ENCODE measurements around the gene CDH13.

Gene CDH13

DNA sequence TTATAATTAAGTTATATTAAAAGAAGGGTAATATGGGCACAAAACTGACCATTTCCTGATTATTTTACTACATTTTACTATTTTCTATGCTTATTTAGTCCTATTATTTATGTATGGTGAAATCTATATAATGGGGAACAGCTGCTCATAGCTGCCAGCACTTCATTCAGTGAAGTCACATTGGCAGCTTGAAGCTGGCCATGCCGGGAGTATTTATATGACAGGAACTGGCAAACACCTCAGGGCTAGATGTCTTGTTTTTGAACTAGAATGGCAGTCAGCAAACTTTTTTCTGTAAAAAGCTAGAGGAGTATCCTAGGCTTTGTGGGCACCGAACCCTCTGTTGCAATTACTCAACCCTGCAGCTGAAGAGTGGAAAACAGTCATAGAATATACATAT is 104.1 kb downstream of the CDH13 start:
- H3K27me3 ChIP-seq (ENCODE audit: insufficient read depth, poor library complexity, severe bottlenecking) = no peaks in the 10 kb centered on the region
- TF ChIP-seq, protein P1, sequence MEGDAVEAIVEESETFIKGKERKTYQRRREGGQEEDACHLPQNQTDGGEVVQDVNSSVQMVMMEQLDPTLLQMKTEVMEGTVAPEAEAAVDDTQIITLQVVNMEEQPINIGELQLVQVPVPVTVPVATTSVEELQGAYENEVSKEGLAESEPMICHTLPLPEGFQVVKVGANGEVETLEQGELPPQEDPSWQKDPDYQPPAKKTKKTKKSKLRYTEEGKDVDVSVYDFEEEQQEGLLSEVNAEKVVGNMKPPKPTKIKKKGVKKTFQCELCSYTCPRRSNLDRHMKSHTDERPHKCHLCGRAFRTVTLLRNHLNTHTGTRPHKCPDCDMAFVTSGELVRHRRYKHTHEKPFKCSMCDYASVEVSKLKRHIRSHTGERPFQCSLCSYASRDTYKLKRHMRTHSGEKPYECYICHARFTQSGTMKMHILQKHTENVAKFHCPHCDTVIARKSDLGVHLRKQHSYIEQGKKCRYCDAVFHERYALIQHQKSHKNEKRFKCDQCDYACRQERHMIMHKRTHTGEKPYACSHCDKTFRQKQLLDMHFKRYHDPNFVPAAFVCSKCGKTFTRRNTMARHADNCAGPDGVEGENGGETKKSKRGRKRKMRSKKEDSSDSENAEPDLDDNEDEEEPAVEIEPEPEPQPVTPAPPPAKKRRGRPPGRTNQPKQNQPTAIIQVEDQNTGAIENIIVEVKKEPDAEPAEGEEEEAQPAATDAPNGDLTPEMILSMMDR (IDR thresholded peaks at IDR 0.05; ENCODE audit: poor library complexity, severe bottlenecking) = no peak
- ATAC-seq (ENCODE audit: low read depth) = no peak
- peaks cover 5% of the 10 kb centered on the region for H3K9me3 ChIP-seq (ENCODE audit: severe bottlenecking)
- no peak overlapping the region for H3K27ac ChIP-seq (ENCODE audit: poor library complexity, severe bottlenecking)
- no peak for DNase-seq (ENCODE audit: low spot score)
- no peaks in the 10 kb centered on the region for H3K4me1 ChIP-seq (ENCODE audit: insufficient read depth, poor library complexity, severe bottlenecking)
- H3K4me3 ChIP-seq (ENCODE audit: severe bottlenecking) = no peak overlapping the region
- H3K36me3 ChIP-seq (ENCODE audit: low read depth) = peaks cover 11% of the 10 kb centered on the region

DNA sequence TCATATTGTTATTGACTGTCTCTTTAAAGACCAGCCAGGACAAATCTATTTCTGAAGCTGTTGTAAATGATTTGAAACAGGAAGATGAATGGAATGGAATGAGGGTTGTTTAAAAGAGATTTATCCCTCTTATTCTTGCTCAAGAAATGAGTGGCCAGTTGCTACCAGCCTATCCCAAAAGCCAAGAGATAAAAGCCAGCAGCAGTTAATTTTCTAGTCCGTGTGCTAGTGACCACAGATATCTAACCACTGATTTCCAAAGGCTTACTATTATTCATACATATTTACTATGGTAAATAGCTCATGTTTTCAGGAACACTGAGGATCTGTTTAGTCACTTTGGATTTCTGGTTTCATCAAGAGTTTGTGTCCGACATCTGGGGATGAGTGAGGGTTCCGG is 105.7 kb downstream of the CDH13 start:
- Histone ChIP-seq H3K36me3 (ENCODE audit: low read depth) (peaks cover 11% of the 10 kb centered on the region), H3K4me1 (ENCODE audit: insufficient read depth, poor library complexity, severe bottlenecking) (no peaks in the 10 kb centered on the region), H3K27ac (ENCODE audit: poor library complexity, severe bottlenecking) (no peak overlapping the region), H3K9me3 (ENCODE audit: severe bottlenecking) (peaks cover 5% of the 10 kb centered on the region), H3K4me3 (ENCODE audit: severe bottlenecking) (no peak overlapping the region), H3K27me3 (ENCODE audit: insufficient read depth, poor library complexity, severe bottlenecking) (no peaks in the 10 kb centered on the region)
- DNase-seq (ENCODE audit: low spot score) (no peak), ATAC-seq (ENCODE audit: low read depth) (no peak)
- TF ChIP-seq, protein P1 (IDR thresholded peaks at IDR 0.05; ENCODE audit: poor library complexity, severe bottlenecking) = no peak

DNA sequence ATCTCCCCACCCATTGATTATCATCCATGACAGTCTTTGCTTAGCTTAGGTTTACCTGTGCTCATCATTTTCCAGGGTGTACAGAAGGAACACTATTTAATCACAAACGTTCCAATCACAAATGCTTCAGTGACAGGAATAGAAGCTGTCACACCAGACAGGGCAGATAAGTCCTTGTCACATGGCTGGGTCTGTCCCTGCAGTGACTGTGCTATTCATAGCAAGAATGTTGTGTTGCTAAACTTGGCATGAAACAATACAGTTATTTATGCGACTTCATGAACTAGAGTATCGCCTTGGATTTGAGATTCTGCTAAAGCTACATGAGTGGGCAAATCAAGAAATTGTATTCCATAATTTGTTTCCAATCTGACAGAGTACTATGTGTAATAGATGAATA is 108.4 kb downstream of the CDH13 start:
- no peaks in the 10 kb centered on the region for H3K27me3 ChIP-seq (ENCODE audit: insufficient read depth, poor library complexity, severe bottlenecking)
- H3K4me1 ChIP-seq (ENCODE audit: insufficient read depth, poor library complexity, severe bottlenecking) = no peaks in the 10 kb centered on the region
- H3K27ac ChIP-seq (ENCODE audit: poor library complexity, severe bottlenecking) = no peak overlapping the region
- no peaks in the 10 kb centered on the region for H3K9me3 ChIP-seq (ENCODE audit: severe bottlenecking)
- H3K4me3 ChIP-seq (ENCODE audit: severe bottlenecking) = no peak overlapping the region
- DNase-seq (ENCODE audit: low spot score) (no peak), ATAC-seq (ENCODE audit: low read depth) (no peak)
- no peaks in the 10 kb centered on the region; the same call in none of the 2 replicates for H3K36me3 ChIP-seq (ENCODE audit: low read depth)
- TF ChIP-seq, protein P1 (IDR thresholded peaks at IDR 0.05; ENCODE audit: poor library complexity, severe bottlenecking) = no peak

DNA sequence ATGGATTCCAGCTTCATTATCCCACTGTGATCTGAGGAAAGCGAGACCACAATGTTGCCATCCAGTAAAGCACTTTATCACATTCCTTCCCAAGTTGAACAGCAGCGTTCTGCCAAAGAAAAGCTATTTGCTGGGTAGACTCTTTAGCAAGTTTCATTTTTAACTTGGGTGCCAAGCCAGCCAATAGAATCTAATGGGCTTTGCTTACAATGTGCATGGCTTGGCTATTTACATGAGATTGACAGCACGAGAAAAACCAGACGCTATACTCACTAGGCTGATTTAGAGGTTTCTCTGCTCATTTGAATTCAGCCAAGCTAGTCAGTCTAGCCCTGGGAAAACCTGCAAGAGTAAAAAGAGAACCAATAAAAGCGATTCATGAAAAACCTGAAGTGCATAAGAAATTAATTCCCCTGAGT is 108.9 kb downstream of the CDH13 start:
- Histone ChIP-seq H3K9me3 (ENCODE audit: severe bottlenecking) (no peaks in the 10 kb centered on the region), H3K27ac (ENCODE audit: poor library complexity, severe bottlenecking) (no peak overlapping the region), H3K4me3 (ENCODE audit: severe bottlenecking) (no peak overlapping the region), H3K36me3 (ENCODE audit: low read depth) (no peaks in the 10 kb centered on the region; the same call in none of the 2 replicates), H3K27me3 (ENCODE audit: insufficient read depth, poor library complexity, severe bottlenecking) (no peaks in the 10 kb centered on the region), H3K4me1 (ENCODE audit: insufficient read depth, poor library complexity, severe bottlenecking) (no peaks in the 10 kb centered on the region)
- TF ChIP-seq, protein P1 (IDR thresholded peaks at IDR 0.05; ENCODE audit: poor library complexity, severe bottlenecking) = no peak
- ATAC-seq (ENCODE audit: low read depth) = no peak
- no peak for DNase-seq (ENCODE audit: low spot score)

DNA sequence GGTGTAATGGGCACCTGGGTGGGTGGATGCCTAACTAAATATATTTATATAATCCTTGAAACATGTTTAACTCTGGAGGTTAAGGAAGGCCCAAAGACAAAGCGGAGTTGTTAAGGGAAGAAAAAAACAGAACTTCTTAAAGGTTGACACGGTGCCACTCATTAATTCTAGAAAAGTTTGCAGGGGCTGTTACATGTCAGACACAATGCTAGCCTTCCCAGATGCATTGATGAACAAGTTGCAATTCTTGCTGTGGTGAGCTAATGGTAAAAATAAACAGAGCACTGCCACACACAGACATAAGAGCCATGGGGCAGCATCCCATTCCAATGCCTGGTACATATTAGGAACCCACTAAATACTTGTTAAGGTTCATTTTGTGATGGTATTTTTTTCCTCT is 109.5 kb downstream of the CDH13 start:
- no peaks in the 10 kb centered on the region for H3K9me3 ChIP-seq (ENCODE audit: severe bottlenecking)
- DNase-seq (ENCODE audit: low spot score) (no peak), ATAC-seq (ENCODE audit: low read depth) (no peak)
- H3K27me3 ChIP-seq (ENCODE audit: insufficient read depth, poor library complexity, severe bottlenecking) = no peaks in the 10 kb centered on the region
- TF ChIP-seq, protein P1 (IDR thresholded peaks at IDR 0.05; ENCODE audit: poor library complexity, severe bottlenecking) = no peak
- no peak overlapping the region for H3K27ac ChIP-seq (ENCODE audit: poor library complexity, severe bottlenecking)
- no peaks in the 10 kb centered on the region for H3K4me1 ChIP-seq (ENCODE audit: insufficient read depth, poor library complexity, severe bottlenecking)
- no peak overlapping the region for H3K4me3 ChIP-seq (ENCODE audit: severe bottlenecking)
- no peaks in the 10 kb centered on the region; the same call in none of the 2 replicates for H3K36me3 ChIP-seq (ENCODE audit: low read depth)

Data from RWPE2 (cell line).